Keratinocyte (primary cell): Measurements from ENCODE around the gene SYT1. TPM values are rescaled to one million over a fixed set of nuclear protein-coding genes. Genes with fewer than 3 reads are reported as not detected.

Source experiments
- DNase-seq: peaks from one replicate; pipeline ENCODE4 v3.0.0-alpha.2; 2011; ENCODE audit warnings: low read depth, missing footprints, low spot score
- FAIRE-seq: peaks from 2 replicates; lab custom pipeline; 2011; peaks lifted over from hg19 to GRCh38; lab: Jason Lieb, UNC
- H2AFZ ChIP-seq: 2 replicates; pipeline ENCODE4 v1.6.0; 2012; ENCODE audit warnings: low read length, control low read depth, inconsistent platforms; ENCODE audit not compliant: control insufficient read depth
- H3K27ac ChIP-seq: 2 replicates; pipeline ENCODE4 v1.5.1; 2011; ENCODE audit warnings: low read length; ENCODE audit not compliant: control insufficient read depth, insufficient read depth
- H3K27me3 ChIP-seq: 3 replicates; pipeline ENCODE4 v1.6.0; 2011; ENCODE audit warnings: low read length; ENCODE audit not compliant: control insufficient read depth, insufficient read depth; ENCODE audit errors: extremely low read depth
- H3K36me3 ChIP-seq, 2 experiments: 2 replicates in 1 of 2; 3 replicates in 1 of 2; pipeline ENCODE4 v1.5.1; 2011; ENCODE audit warnings: low read length in 2 of 2, mild to moderate bottlenecking in 1 of 2; ENCODE audit not compliant: control insufficient read depth in 2 of 2, insufficient read depth in 2 of 2; ENCODE audit errors: extremely low read depth in 1 of 2
- H3K4me1 ChIP-seq: 3 replicates; pipeline ENCODE4 v1.5.1; 2011; ENCODE audit warnings: low read length; ENCODE audit not compliant: control insufficient read depth, insufficient read depth; ENCODE audit errors: extremely low read depth
- H3K4me2 ChIP-seq: 3 replicates; pipeline ENCODE4 v1.6.0; 2011; ENCODE audit warnings: low read depth, low read length; ENCODE audit not compliant: control insufficient read depth, insufficient read depth; ENCODE audit errors: extremely low read depth
- H3K4me3 ChIP-seq, 3 experiments: fragments of 200-600 bp in 1 of 3; sonication (generic) in 1 of 3; 2 replicates in 2 of 3; 3 replicates in 1 of 3; pipeline ENCODE4 v1.5.1; 2011 to 2016; ENCODE audit warnings: low read length in 3 of 3, mild to moderate bottlenecking in 3 of 3, control low read depth in 2 of 3, inconsistent platforms in 1 of 3, low read depth in 1 of 3, mixed read lengths in 1 of 3, mixed run types in 1 of 3, moderate library complexity in 1 of 3; ENCODE audit not compliant: control insufficient read depth in 2 of 3, insufficient read depth in 2 of 3; ENCODE audit errors: extremely low read depth in 1 of 3
- H3K79me2 ChIP-seq: 2 replicates; pipeline ENCODE4 v1.6.0; 2012; ENCODE audit warnings: low read length; ENCODE audit not compliant: control insufficient read depth, insufficient read depth
- H3K9ac ChIP-seq: 3 replicates; pipeline ENCODE4 v1.6.0; 2011; ENCODE audit warnings: low read length; ENCODE audit not compliant: control insufficient read depth, insufficient read depth; ENCODE audit errors: extremely low read depth
- H3K9me1 ChIP-seq: 3 replicates; pipeline ENCODE4 v1.6.0; 2011; ENCODE audit warnings: low read length; ENCODE audit not compliant: control insufficient read depth, insufficient read depth; ENCODE audit errors: extremely low read depth
- H3K9me3 ChIP-seq: 2 replicates; pipeline ENCODE4 v1.5.1; 2012; ENCODE audit warnings: low read depth, low read length; ENCODE audit not compliant: control insufficient read depth
- H4K20me1 ChIP-seq: 3 replicates; pipeline ENCODE4 v1.6.0; 2011; ENCODE audit warnings: low read length; ENCODE audit not compliant: control insufficient read depth, insufficient read depth; ENCODE audit errors: extremely low read depth
- EZH2 ChIP-seq: IDR thresholded peaks from one replicate; pipeline ENCODE4 v1.6.1; 2012; ENCODE audit warnings: inconsistent platforms, mild to moderate bottlenecking, low read length, moderate library complexity
- dilution Hi-C: fragments of 300-500 bp; cut with MboI; formaldehyde crosslinking; loops from one replicate; pipeline ENCODE4 v1.7.0; 2020; ENCODE audit warnings: low sequenced_read_pairs; ENCODE audit not compliant: extremely low pct_ligation_motif_present
- polyA plus RNA-seq, 5 experiments: library from polyadenylated mRNA; depleted of rRNA in 3 of 5; stranded (reverse) in 3 of 5; stranded (forward) in 1 of 5; unstranded in 1 of 5; fragments of >200 nt; gene quantifications; 1 replicate in 1 of 5; 2 replicates in 3 of 5; 3 replicates in 1 of 5; pipeline versions ENCODE4 v1.2.1 to v1.2.3, GENCODE V29; 2011 to 2012; ENCODE audit warnings: missing spikeins in 2 of 5, low read depth in 1 of 5, low replicate concordance in 1 of 5
- TF ChIP-seq, protein P1 (sequence below), 3 experiments: IDR thresholded peaks in 1 of 3; conservative IDR thresholded peaks in 1 of 3; optimal IDR thresholded peaks in 1 of 3; 2 replicates in 2 of 3; 3 replicates in 1 of 3; pipeline versions ENCODE3 to v1.5.1; 2011; ENCODE audit warnings: low read length in 3 of 3, mild to moderate bottlenecking in 3 of 3, moderate library complexity in 2 of 3, control low read depth in 1 of 3, inconsistent platforms in 1 of 3; ENCODE audit not compliant: insufficient read depth in 2 of 3; ENCODE audit errors: extremely low read depth in 1 of 3

The SYT1 gene
- polyA plus RNA-seq, 1 donor (not counting 4 experiments of a cell fraction or from before 2014, with no cell fraction given), result 6.1 TPM

DNA sequence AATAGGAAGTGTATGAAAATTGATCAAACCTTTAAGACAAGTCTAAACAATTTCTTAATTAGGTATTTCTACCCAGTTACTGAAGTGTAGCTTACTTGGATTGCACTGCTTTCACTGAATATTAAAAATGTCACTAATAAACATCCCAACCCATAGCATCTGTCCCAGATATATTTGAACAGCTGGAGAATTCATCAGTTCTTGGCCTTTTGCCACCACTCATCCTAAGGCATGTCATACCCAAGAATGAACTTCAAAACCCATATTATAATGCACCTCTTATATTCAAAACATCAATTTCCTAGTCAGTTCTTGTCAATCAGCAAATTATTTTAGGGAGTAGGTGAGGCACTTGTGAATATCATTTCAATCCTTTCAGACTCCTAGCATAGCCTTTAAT, 433.9 kb downstream of the SYT1 start:
- no peak overlapping the region for H3K4me2 ChIP-seq
- no peak overlapping the region for H2AFZ ChIP-seq
- no peaks in the 10 kb centered on the region for H3K9me1 ChIP-seq
- no peaks in the 10 kb centered on the region for H3K79me2 ChIP-seq
- H3K27me3 ChIP-seq, result no peaks in the 10 kb centered on the region
- dilution Hi-C loops, result no loop called here
- DNase-seq, result no peak
- H3K36me3 ChIP-seq, result peaks cover 0 to 2% of the 10 kb centered on the region in 2 experiments
- FAIRE-seq, result no peak
- TF ChIP-seq EZH2, result no peak
- TF ChIP-seq, protein P1, sequence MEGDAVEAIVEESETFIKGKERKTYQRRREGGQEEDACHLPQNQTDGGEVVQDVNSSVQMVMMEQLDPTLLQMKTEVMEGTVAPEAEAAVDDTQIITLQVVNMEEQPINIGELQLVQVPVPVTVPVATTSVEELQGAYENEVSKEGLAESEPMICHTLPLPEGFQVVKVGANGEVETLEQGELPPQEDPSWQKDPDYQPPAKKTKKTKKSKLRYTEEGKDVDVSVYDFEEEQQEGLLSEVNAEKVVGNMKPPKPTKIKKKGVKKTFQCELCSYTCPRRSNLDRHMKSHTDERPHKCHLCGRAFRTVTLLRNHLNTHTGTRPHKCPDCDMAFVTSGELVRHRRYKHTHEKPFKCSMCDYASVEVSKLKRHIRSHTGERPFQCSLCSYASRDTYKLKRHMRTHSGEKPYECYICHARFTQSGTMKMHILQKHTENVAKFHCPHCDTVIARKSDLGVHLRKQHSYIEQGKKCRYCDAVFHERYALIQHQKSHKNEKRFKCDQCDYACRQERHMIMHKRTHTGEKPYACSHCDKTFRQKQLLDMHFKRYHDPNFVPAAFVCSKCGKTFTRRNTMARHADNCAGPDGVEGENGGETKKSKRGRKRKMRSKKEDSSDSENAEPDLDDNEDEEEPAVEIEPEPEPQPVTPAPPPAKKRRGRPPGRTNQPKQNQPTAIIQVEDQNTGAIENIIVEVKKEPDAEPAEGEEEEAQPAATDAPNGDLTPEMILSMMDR (optimal IDR thresholded peaks at IDR 0.05 in 1 of 3, IDR thresholded peaks at IDR 0.05 in 1 of 3, conservative IDR thresholded peaks at IDR 0.05 in 1 of 3; ENCODE audit: extremely low read depth in 1 of 3, insufficient read depth in 2 of 3, low read length in 3 of 3), result no peak
- no peak overlapping the region for H3K9ac ChIP-seq
- no peak overlapping the region for H3K27ac ChIP-seq
- no peaks in the 10 kb centered on the region for H3K9me3 ChIP-seq
- H3K4me3 ChIP-seq, result no peak overlapping the region
- H4K20me1 ChIP-seq, result no peaks in the 10 kb centered on the region
- no peaks in the 10 kb centered on the region for H3K4me1 ChIP-seq

DNA sequence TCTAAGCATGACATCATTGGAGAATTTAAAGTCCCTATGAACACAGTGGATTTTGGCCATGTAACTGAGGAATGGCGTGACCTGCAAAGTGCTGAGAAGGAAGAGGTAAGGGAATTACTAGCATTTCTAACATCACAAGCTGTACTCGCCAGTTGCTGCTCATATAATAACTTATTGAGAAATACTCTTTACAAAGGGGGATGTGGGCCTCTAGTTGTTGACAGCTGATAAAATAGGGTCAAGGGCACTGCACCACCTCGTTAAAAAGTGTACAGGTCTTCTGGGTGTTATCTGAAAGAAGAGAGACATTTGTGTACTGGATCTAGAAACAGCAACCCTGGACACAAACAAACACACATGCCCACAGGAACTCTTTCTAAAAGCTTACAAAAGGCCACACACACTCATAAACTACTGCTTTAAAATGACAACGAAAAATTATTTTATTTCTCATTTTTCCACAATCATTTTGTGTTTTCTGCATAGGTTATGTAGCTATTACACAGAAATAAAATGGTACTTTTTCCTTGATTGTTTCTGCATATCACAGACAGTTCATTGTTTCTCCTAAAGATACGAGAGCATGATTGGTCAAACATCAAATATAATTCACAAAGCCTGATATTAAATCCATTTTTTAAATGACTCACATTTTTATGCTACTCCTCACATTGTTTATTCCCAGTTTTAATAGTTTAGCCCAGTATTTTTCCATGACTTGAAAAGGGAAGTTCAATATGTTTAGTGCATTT, 435.0 kb downstream of the SYT1 start:
- H2AFZ ChIP-seq, result no peak overlapping the region
- no peaks in the 10 kb centered on the region for H4K20me1 ChIP-seq
- TF ChIP-seq, protein P1 (optimal IDR thresholded peaks at IDR 0.05 in 1 of 3, IDR thresholded peaks at IDR 0.05 in 1 of 3, conservative IDR thresholded peaks at IDR 0.05 in 1 of 3; ENCODE audit: extremely low read depth in 1 of 3, insufficient read depth in 2 of 3, low read length in 3 of 3), result no peak
- no peak for TF ChIP-seq EZH2
- H3K4me1 ChIP-seq, result no peaks in the 10 kb centered on the region
- no peaks in the 10 kb centered on the region for H3K27me3 ChIP-seq
- no peak overlapping the region for H3K4me2 ChIP-seq
- peaks cover 0 to 2% of the 10 kb centered on the region in 2 experiments for H3K36me3 ChIP-seq
- H3K9ac ChIP-seq, result no peak overlapping the region
- no peak for FAIRE-seq
- no peaks in the 10 kb centered on the region for H3K9me3 ChIP-seq
- dilution Hi-C loops, result no loop called here
- DNase-seq, result no peak
- no peaks in the 10 kb centered on the region for H3K9me1 ChIP-seq
- H3K4me3 ChIP-seq, result no peak overlapping the region
- H3K79me2 ChIP-seq, result no peaks in the 10 kb centered on the region
- no peak overlapping the region for H3K27ac ChIP-seq
